Measurements from ENCODE around the gene CDCA7L. TPM values are rescaled to one million over a fixed set of nuclear protein-coding genes. Genes with fewer than 3 reads are reported as not detected.

Gene CDCA7L
- total and polyA plus RNA-seq, 2 experiments from 2014 or later = 26.8 to 61.1 TPM

DNA sequence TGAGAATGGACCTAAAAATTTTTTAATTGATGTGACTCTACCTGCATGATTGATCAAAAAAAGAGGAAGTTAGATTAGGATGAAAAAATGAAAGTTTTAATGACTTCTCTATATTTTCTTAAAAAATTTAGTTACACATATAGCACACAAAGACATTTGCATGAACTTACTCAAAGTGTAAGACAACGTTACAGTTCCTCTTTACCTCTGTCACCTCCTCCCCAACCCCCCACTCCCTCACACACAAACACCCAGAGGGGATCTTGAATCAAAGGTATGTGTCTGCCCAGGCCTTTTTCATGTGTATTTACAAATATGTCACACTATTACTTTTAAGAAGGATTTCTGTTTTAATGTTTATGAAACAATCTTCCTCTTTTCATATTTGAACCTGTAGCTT lies 20.6 kb upstream of the CDCA7L start:
- no peaks in the 10 kb centered on the region for H3K27me3 ChIP-seq
- no peaks in the 10 kb centered on the region for H3K36me3 ChIP-seq
- no peaks in the 10 kb centered on the region for H3K9me3 ChIP-seq (ENCODE audit: low read depth)
- no peak overlapping the region for H3K4me3 ChIP-seq
- no peak for DNase-seq (ENCODE audit: low read depth in 1 of 2, low spot score in 1 of 2)
- H3K27ac ChIP-seq = no peak overlapping the region
- peaks cover 15% of the 10 kb centered on the region for H3K4me1 ChIP-seq (ENCODE audit: low read depth)
- TF ChIP-seq, protein P1, sequence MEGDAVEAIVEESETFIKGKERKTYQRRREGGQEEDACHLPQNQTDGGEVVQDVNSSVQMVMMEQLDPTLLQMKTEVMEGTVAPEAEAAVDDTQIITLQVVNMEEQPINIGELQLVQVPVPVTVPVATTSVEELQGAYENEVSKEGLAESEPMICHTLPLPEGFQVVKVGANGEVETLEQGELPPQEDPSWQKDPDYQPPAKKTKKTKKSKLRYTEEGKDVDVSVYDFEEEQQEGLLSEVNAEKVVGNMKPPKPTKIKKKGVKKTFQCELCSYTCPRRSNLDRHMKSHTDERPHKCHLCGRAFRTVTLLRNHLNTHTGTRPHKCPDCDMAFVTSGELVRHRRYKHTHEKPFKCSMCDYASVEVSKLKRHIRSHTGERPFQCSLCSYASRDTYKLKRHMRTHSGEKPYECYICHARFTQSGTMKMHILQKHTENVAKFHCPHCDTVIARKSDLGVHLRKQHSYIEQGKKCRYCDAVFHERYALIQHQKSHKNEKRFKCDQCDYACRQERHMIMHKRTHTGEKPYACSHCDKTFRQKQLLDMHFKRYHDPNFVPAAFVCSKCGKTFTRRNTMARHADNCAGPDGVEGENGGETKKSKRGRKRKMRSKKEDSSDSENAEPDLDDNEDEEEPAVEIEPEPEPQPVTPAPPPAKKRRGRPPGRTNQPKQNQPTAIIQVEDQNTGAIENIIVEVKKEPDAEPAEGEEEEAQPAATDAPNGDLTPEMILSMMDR (IDR thresholded peaks at IDR 0.05; ENCODE audit: low read depth, low read length) = no peak

DNA sequence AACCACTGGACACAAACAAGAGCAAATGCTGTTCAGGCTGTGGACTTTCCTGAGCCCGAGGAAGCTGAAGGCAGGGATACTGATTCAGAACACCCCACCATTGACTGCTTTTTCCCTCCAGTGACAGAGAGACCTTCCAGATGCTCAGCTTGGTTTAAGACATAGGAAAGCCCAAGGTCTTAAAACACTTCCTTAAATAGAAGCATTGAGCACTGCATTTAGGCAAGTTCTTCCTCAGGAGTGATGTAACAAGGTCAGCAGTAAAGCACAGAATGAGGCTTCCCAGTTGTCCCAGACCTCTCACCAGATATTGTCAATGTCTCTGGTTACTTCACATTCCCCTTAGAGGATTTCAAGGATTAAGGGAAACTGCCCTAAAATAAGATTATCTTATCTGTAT lies 19.6 kb upstream of the CDCA7L start:
- H3K27ac ChIP-seq = no peak overlapping the region
- H3K36me3 ChIP-seq = no peaks in the 10 kb centered on the region
- no peak for DNase-seq (ENCODE audit: low read depth in 1 of 2, low spot score in 1 of 2)
- H3K4me3 ChIP-seq = no peak overlapping the region
- peaks cover 12% of the 10 kb centered on the region for H3K4me1 ChIP-seq (ENCODE audit: low read depth)
- TF ChIP-seq, protein P1 (IDR thresholded peaks at IDR 0.05; ENCODE audit: low read depth, low read length) = no peak
- no peaks in the 10 kb centered on the region for H3K27me3 ChIP-seq
- H3K9me3 ChIP-seq (ENCODE audit: low read depth) = no peaks in the 10 kb centered on the region

DNA sequence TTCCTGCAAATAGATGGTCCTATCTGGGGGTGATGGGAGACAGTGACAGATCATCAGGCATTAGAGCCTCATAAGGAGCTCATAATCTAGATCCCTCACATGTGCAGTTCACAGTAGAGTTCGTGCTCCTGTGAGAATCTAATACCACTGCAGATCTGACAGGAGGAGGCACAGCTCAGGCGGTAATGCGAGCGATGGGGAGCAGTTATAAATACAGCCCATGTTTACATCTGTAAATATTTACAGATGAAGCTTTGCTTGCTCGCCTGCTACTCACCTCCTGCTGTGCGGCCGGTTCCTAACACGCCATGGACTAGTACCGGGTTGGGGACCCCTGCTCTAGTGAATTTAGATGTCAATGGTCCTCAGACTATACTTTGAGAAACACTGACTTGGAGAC lies 17.0 kb upstream of the CDCA7L start:
- Histone ChIP-seq H3K27me3 (no peaks in the 10 kb centered on the region), H3K27ac (no peak overlapping the region), H3K36me3 (no peaks in the 10 kb centered on the region), H3K4me3 (no peak overlapping the region), H3K9me3 (ENCODE audit: low read depth) (no peaks in the 10 kb centered on the region), H3K4me1 (ENCODE audit: low read depth) (peaks cover 6% of the 10 kb centered on the region)
- no peak for DNase-seq (ENCODE audit: low read depth in 1 of 2, low spot score in 1 of 2)
- TF ChIP-seq, protein P1 (IDR thresholded peaks at IDR 0.05; ENCODE audit: low read depth, low read length) = no peak

DNA sequence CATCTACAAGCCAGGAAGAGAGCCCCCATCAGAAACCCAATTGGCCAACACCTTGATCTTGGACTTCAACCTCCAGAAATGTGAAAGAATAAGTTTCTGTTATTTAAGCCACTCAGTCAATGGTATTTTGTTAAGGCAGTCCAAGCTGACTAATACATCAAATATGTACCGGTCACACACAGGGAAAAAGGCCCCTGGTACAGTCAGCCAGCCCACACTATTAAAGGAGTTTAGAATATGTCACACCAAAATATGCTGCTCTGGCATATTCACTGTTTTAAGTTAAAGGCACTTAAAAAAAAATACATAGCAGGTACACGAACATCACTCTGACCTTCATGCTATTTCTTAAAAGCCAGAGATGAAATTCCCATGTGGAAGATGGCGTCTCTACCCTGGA lies 15.2 kb upstream of the CDCA7L start:
- Histone ChIP-seq H3K4me1 (ENCODE audit: low read depth) (peaks cover 6% of the 10 kb centered on the region), H3K9me3 (ENCODE audit: low read depth) (no peaks in the 10 kb centered on the region), H3K4me3 (no peak overlapping the region), H3K27me3 (no peaks in the 10 kb centered on the region), H3K36me3 (no peaks in the 10 kb centered on the region), H3K27ac (no peak overlapping the region)
- peak in 1 of 2 donors; percentile 79 for DNase-seq (ENCODE audit: low read depth in 1 of 2, low spot score in 1 of 2)
- TF ChIP-seq, protein P1 (IDR thresholded peaks at IDR 0.05; ENCODE audit: low read depth, low read length) = no peak

DNA sequence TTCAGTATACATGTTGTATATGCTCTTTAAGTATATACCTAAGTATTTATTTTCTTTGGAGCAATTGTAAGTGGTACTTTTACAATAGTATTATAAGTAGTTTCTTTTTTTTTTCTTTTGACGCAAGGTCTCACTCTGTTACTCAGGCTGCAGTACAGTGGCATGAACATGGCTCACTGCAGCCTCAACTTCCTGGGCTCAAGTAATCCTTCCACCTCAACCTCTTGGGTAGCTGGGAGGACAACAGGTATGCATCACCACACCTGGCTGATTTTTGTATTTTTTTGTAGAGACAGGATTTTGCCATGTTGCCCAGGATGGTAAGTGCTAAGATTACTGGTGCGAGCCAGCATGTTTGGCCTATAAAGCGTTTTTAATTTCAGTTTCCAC lies 13.7 kb upstream of the CDCA7L start:
- H3K4me3 ChIP-seq = no peak overlapping the region
- TF ChIP-seq, protein P1 (IDR thresholded peaks at IDR 0.05; ENCODE audit: low read depth, low read length) = no peak
- H3K9me3 ChIP-seq (ENCODE audit: low read depth) = no peaks in the 10 kb centered on the region
- DNase-seq (ENCODE audit: low read depth in 1 of 2, low spot score in 1 of 2) = no peak
- H3K4me1 ChIP-seq (ENCODE audit: low read depth) = peaks cover 7% of the 10 kb centered on the region
- H3K36me3 ChIP-seq = no peaks in the 10 kb centered on the region
- no peaks in the 10 kb centered on the region for H3K27me3 ChIP-seq
- no peak overlapping the region for H3K27ac ChIP-seq

DNA sequence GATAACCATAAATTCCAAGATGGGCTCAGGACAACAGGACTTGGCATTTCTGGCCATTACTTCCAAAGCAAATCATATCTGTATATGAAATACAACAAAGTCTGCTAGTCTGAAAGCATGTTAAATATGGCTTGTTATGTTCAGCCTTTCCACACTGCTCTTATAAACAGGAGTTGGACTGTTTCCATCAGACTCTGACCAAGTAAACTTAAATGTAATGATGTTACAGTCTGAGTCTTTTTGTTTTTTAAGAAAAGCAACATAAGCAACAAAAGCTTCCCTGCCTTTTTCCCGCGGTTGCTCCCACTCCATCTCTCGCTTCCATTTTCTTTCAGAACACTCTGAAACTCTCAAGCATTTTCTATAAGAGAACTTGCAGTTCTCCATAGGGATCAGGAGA lies 8.1 kb upstream of the CDCA7L start:
- Histone ChIP-seq H3K4me1 (ENCODE audit: low read depth) (peaks cover 24% of the 10 kb centered on the region), H3K27me3 (no peaks in the 10 kb centered on the region), H3K36me3 (no peaks in the 10 kb centered on the region), H3K4me3 (no peak overlapping the region), H3K9me3 (ENCODE audit: low read depth) (no peaks in the 10 kb centered on the region), H3K27ac (no peak overlapping the region)
- no peak for DNase-seq (ENCODE audit: low read depth in 1 of 2, low spot score in 1 of 2)
- TF ChIP-seq, protein P1 (IDR thresholded peaks at IDR 0.05; ENCODE audit: low read depth, low read length) = no peak

Data from cardiac muscle cell (in vitro differentiated cells and primary cell).